Liver (tissue), 3 donors: Measurements from ENCODE around the gene NCS1.

ENCODE experiments used
- CTCF ChIP-seq: fragments of 150-350 bp; IDR thresholded peaks from 2 replicates; pipeline ENCODE4 v1.5.1; 2017; ENCODE audit warnings: improper control_type of control experiment, low read depth, low read length; ENCODE audit not compliant: missing input control
- EGR1 ChIP-seq, 2 donors: IDR thresholded peaks; 2 replicates each; pipeline ENCODE4 v1.6.1; 2016 to 2018; ENCODE audit warnings: antibody characterized with exemption in 2 of 2, low read depth in 2 of 2
- FOXA2 ChIP-seq: IDR thresholded peaks from 2 replicates; pipeline ENCODE4 v1.6.1; 2016; ENCODE audit warnings: antibody characterized with exemption
- GABPA ChIP-seq, 2 donors: IDR thresholded peaks in 1 of 2; conservative IDR thresholded peaks in 1 of 2; 2 replicates each; pipeline ENCODE4 v1.6.1; 2016; ENCODE audit warnings: antibody characterized with exemption in 2 of 2, mild to moderate bottlenecking in 1 of 2, moderate library complexity in 1 of 2
- HNF4A ChIP-seq, 2 donors: conservative IDR thresholded peaks; 2 replicates each; pipeline ENCODE4 v1.6.1; 2016; ENCODE audit warnings: antibody characterized with exemption in 2 of 2, mild to moderate bottlenecking in 2 of 2
- JUND ChIP-seq, 2 donors: IDR thresholded peaks; 2 replicates each; pipeline ENCODE4 v1.6.1; 2016; ENCODE audit warnings: antibody characterized with exemption in 2 of 2
- MAX ChIP-seq: IDR thresholded peaks from 2 replicates; pipeline ENCODE4 v1.6.1; 2016; ENCODE audit warnings: antibody characterized with exemption
- RAD21 ChIP-seq, 2 donors: IDR thresholded peaks; 2 replicates each; pipeline ENCODE4 v1.6.1; 2016; ENCODE audit warnings: antibody characterized with exemption in 2 of 2, mild to moderate bottlenecking in 2 of 2
- REST ChIP-seq: IDR thresholded peaks from 2 replicates; pipeline ENCODE4 v1.6.1; 2016; ENCODE audit warnings: antibody characterized with exemption, mild to moderate bottlenecking
- SP1 ChIP-seq: IDR thresholded peaks from 2 replicates; pipeline ENCODE4 v1.6.1; 2018; ENCODE audit warnings: antibody characterized with exemption, mild to moderate bottlenecking
- YY1 ChIP-seq: IDR thresholded peaks from 2 replicates; pipeline ENCODE4 v1.6.1; 2016; ENCODE audit warnings: antibody characterized with exemption, mild to moderate bottlenecking
- ZBTB33 ChIP-seq: IDR thresholded peaks from 2 replicates; pipeline ENCODE4 v1.6.1; 2016; ENCODE audit warnings: antibody characterized with exemption
- donor health status: healthy.
- donor health status: healthy.

GRCh38 chr9:130271473-130271872, 99.3 kb downstream of the NCS1 start:
- TF ChIP-seq HNF4A (conservative IDR thresholded peaks at IDR 0.05) (no peak), JUND (IDR thresholded peaks at IDR 0.05) (no peak), CTCF (no peak), YY1 (no peak), SP1 (no peak), GABPA (IDR thresholded peaks at IDR 0.05 in 1 of 2, conservative IDR thresholded peaks at IDR 0.05 in 1 of 2) (no peak), MAX (no peak), RAD21 (IDR thresholded peaks at IDR 0.05) (no peak), ZBTB33 (no peak), REST (no peak), EGR1 (IDR thresholded peaks at IDR 0.05; ENCODE audit: low read depth in 2 of 2) (no peak), FOXA2 (no peak)
